DOHH2 (cell line): ENCODE results near the gene KIF1C.

Source experiments
- EZH2phosphoT487 ChIP-seq: fragments of 200-600 bp; sonication (generic); IDR thresholded peaks from 2 replicates; pipeline ENCODE4 v1.6.1; 2017; ENCODE audit warnings: borderline replicate concordance, mild to moderate bottlenecking, antibody characterized with exemption, low read length, moderate library complexity, mixed read lengths
- TF ChIP-seq, protein P1 (sequence below): fragments of 200-600 bp; sonication (generic); IDR thresholded peaks from one replicate; pipeline ENCODE4 v1.5.1; 2014; ENCODE audit warnings: antibody characterized with exemption, mild to moderate bottlenecking, low read depth, low read length; ENCODE audit not compliant: poor library complexity, severe bottlenecking

DNA sequence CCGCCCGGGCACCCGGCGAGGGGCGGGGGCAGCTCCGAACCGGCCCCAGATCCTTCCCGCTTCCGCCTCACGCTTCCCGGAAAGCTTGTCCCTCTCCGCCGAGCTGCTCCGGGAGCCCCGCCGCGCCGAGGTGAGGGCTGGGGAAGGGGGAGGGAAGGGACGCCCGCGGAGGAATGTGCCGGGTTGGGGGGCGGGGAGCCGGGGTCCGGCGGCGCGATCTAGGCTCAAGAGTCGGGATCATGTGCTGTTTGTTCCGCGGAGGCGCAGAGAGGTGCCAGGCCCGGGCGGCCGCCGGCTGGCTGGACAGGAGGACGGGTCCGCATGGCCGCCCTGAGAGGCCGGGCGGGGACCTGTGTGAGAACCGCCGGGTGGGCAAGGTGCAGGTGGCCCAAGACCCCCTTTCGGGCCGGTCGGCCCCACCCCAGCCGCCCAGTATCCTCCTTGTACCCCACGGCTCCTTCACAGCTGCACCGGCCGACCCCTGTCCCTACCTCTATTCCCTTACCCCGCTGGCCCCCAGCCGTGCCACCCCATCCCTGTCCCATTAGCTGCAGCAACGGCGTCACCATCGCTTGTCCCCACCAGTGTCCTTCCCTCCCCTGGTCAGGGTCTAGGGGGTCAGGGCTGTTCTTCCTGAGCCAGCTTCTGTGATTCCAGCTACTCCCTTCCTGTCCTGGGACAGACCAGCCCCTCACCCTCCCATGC lies 429 bp downstream of the KIF1C start:
- TF ChIP-seq, protein P1, sequence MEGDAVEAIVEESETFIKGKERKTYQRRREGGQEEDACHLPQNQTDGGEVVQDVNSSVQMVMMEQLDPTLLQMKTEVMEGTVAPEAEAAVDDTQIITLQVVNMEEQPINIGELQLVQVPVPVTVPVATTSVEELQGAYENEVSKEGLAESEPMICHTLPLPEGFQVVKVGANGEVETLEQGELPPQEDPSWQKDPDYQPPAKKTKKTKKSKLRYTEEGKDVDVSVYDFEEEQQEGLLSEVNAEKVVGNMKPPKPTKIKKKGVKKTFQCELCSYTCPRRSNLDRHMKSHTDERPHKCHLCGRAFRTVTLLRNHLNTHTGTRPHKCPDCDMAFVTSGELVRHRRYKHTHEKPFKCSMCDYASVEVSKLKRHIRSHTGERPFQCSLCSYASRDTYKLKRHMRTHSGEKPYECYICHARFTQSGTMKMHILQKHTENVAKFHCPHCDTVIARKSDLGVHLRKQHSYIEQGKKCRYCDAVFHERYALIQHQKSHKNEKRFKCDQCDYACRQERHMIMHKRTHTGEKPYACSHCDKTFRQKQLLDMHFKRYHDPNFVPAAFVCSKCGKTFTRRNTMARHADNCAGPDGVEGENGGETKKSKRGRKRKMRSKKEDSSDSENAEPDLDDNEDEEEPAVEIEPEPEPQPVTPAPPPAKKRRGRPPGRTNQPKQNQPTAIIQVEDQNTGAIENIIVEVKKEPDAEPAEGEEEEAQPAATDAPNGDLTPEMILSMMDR = no peak
- no peak for TF ChIP-seq EZH2phosphoT487
